Neural cell (in vitro differentiated cells): ENCODE results near the gene GRM1. TPM values are rescaled to one million over a fixed set of nuclear protein-coding genes. Genes with fewer than 3 reads are reported as not detected.

ENCODE experiments used
- H2AFZ ChIP-seq: fragments of 200-600, 300-800 bp; sonication (generic), shearing (Covaris generic); 2 replicates; pipeline ENCODE4 v1.6.0; 2014; ENCODE audit warnings: low read depth, mild to moderate bottlenecking, antibody characterized with exemption, low read length, moderate library complexity
- H3F3A ChIP-seq: fragments of 200-600 bp; shearing (Covaris generic); 2 replicates; pipeline ENCODE4 v1.6.1; 2016; ENCODE audit warnings: mild to moderate bottlenecking, moderate library complexity, mixed read lengths, antibody characterized with exemption, low read length; ENCODE audit not compliant: insufficient read depth, poor library complexity, severe bottlenecking
- H3K27ac ChIP-seq: fragments of 200-600, 300-800 bp; sonication (generic), shearing (Covaris generic); 2 replicates; pipeline ENCODE4 v1.5.1; 2014; ENCODE audit warnings: mild to moderate bottlenecking, low read length, moderate library complexity
- H3K27me3 ChIP-seq: fragments of 300-800, 200-600 bp; sonication (generic), shearing (Covaris generic); 2 replicates; pipeline ENCODE4 v1.6.0; 2014; ENCODE audit warnings: mild to moderate bottlenecking, low read depth, low read length, moderate library complexity; ENCODE audit not compliant: insufficient read depth
- H3K36me3 ChIP-seq: fragments of 300-800, 200-600 bp; sonication (generic), shearing (Covaris generic); 2 replicates; pipeline ENCODE4 v1.5.1; 2014; ENCODE audit warnings: mild to moderate bottlenecking, antibody characterized with exemption, low read length, moderate library complexity; ENCODE audit not compliant: insufficient read depth
- H3K4me2 ChIP-seq: fragments of 300-800, 200-600 bp; sonication (generic), shearing (Covaris generic); 2 replicates; pipeline ENCODE4 v1.6.0; 2014; ENCODE audit warnings: mild to moderate bottlenecking, low read length
- H3K4me3 ChIP-seq: fragments of 300-800, 200-600 bp; sonication (generic), shearing (Covaris generic); 2 replicates; pipeline ENCODE4 v1.5.1; 2014; ENCODE audit warnings: mild to moderate bottlenecking, low read length, moderate library complexity
- H3K79me2 ChIP-seq: fragments of 200-600 bp; shearing (Covaris generic); replicated peaks from 2 replicates; pipeline ENCODE4 v1.6.0; 2014; ENCODE audit warnings: mild to moderate bottlenecking, low read length, moderate library complexity; ENCODE audit not compliant: insufficient read depth
- H3K9ac ChIP-seq: fragments of 300-800, 200-600 bp; sonication (generic), shearing (Covaris generic); 2 replicates; pipeline ENCODE4 v1.6.1; 2016; ENCODE audit warnings: mild to moderate bottlenecking, low read length, mixed read lengths
- H3K9me2 ChIP-seq: fragments of 200-600 bp; shearing (Covaris generic); 2 replicates; pipeline ENCODE4 v1.6.1; 2016; ENCODE audit warnings: mild to moderate bottlenecking, low read length, mixed read lengths; ENCODE audit not compliant: insufficient read depth
- H3K9me3 ChIP-seq: fragments of 200-600, 300-800 bp; sonication (generic), shearing (Covaris generic); 2 replicates; pipeline ENCODE4 v1.6.1; 2016; ENCODE audit warnings: mild to moderate bottlenecking, mixed run types, low read length, moderate library complexity, mixed read lengths
- H4K20me1 ChIP-seq: fragments of 200-600 bp; shearing (Covaris generic); 2 replicates; pipeline ENCODE4 v1.6.1; 2016; ENCODE audit warnings: mild to moderate bottlenecking, mixed run types; ENCODE audit not compliant: insufficient read depth
- EP300 ChIP-seq: fragments of 450-650 bp; conservative IDR thresholded peaks from 2 replicates; pipeline ENCODE4 v1.6.1; 2014; ENCODE audit warnings: antibody characterized with exemption, mild to moderate bottlenecking, moderate library complexity; ENCODE audit not compliant: poor library complexity, severe bottlenecking
- EZH2 ChIP-seq: fragments of 200-600, 300-800 bp; shearing (Covaris generic), sonication (generic); IDR thresholded peaks from 2 replicates; pipeline ENCODE4 v1.6.1; 2014; ENCODE audit warnings: antibody characterized with exemption, low read length, borderline replicate concordance, mild to moderate bottlenecking; ENCODE audit not compliant: insufficient read depth, poor library complexity, severe bottlenecking
- MXI1 ChIP-seq: fragments of 450-650 bp; conservative IDR thresholded peaks from 2 replicates; pipeline ENCODE4 v1.6.1; 2014; ENCODE audit warnings: antibody characterized with exemption, mild to moderate bottlenecking; ENCODE audit not compliant: poor library complexity, severe bottlenecking
- POLR2AphosphoS5 ChIP-seq: IDR thresholded peaks from 2 replicates; pipeline ENCODE4 v1.6.1; 2012
- RAD21 ChIP-seq: fragments of 450-650 bp; conservative IDR thresholded peaks from 2 replicates; pipeline ENCODE4 v1.6.1; 2014; ENCODE audit warnings: antibody characterized with exemption, mild to moderate bottlenecking, moderate library complexity
- SMC3 ChIP-seq: fragments of 450-650 bp; conservative IDR thresholded peaks from 2 replicates; pipeline ENCODE4 v1.6.1; 2014; ENCODE audit warnings: antibody characterized with exemption, mild to moderate bottlenecking, moderate library complexity; ENCODE audit not compliant: poor library complexity
- TAF1 ChIP-seq: IDR thresholded peaks from 2 replicates; pipeline ENCODE4 v1.6.1; 2012; ENCODE audit warnings: low read depth
- polyA plus RNA-seq: library from polyadenylated mRNA; depleted of rRNA; stranded (reverse); fragments of >200 nt; gene quantifications from 2 replicates; pipeline ENCODE4 v1.2.3, GENCODE V29; 2014
- TF ChIP-seq, protein P1 (sequence below): fragments of 450-650 bp; IDR thresholded peaks from 2 replicates; pipeline ENCODE4 v1.5.1; 2014; ENCODE audit warnings: antibody characterized with exemption, mild to moderate bottlenecking, moderate library complexity; ENCODE audit not compliant: poor library complexity, severe bottlenecking
- TF ChIP-seq, protein P2 (sequence below): IDR thresholded peaks from 2 replicates; pipeline ENCODE4 v1.6.1; 2012; ENCODE audit warnings: borderline replicate concordance

Gene GRM1
- polyA plus RNA-seq, 1 donor from 2014 or later, result 2.9 TPM

DNA sequence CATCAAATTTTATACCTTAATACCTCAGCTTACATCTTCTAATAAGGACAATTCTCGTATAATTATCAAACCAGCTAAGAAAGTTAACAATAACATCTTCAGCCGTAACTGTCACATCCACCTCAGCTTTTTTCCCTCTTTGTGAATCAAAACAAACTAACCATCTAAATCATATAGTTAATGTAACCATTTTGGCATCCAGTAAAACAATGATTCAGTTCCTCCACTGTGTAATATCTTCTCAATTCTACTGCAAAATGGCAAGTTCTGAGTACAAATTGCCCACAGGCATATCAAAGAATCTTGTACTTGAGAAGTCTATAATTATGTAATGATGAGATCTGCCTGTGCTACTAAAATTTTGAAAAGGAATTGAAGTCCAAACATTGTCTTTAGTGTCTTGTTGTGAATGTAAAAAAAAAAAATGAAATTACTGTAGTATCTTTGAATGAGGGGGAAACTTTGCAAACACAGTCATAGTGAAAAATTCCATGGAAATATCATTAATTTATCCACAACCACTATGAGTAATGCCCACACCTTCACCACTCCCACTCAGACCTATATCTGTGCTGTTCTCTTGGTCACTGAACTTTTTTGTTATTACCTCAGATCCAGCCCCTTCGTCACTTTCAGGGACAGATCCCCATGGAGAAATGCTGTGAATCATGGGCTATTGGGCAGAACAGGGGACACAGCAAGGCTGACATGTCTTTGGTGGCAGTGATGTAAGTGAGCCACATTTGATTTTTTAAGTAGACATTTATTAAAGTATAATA, 336.1 kb downstream of the GRM1 start:
- Histone ChIP-seq H3K27me3 (no peaks in the 10 kb centered on the region), H3K36me3 (no peaks in the 10 kb centered on the region), H3K27ac (no peak overlapping the region), H3K79me2 (no peaks in the 10 kb centered on the region), H3K4me3 (no peak overlapping the region), H3K4me2 (no peak overlapping the region), H3F3A (no peaks in the 10 kb centered on the region), H4K20me1 (no peaks in the 10 kb centered on the region), H3K9me3 (no peaks in the 10 kb centered on the region), H2AFZ (no peak overlapping the region), H3K9me2 (no peaks in the 10 kb centered on the region), H3K9ac (no peak overlapping the region)
- TF ChIP-seq, protein P1, sequence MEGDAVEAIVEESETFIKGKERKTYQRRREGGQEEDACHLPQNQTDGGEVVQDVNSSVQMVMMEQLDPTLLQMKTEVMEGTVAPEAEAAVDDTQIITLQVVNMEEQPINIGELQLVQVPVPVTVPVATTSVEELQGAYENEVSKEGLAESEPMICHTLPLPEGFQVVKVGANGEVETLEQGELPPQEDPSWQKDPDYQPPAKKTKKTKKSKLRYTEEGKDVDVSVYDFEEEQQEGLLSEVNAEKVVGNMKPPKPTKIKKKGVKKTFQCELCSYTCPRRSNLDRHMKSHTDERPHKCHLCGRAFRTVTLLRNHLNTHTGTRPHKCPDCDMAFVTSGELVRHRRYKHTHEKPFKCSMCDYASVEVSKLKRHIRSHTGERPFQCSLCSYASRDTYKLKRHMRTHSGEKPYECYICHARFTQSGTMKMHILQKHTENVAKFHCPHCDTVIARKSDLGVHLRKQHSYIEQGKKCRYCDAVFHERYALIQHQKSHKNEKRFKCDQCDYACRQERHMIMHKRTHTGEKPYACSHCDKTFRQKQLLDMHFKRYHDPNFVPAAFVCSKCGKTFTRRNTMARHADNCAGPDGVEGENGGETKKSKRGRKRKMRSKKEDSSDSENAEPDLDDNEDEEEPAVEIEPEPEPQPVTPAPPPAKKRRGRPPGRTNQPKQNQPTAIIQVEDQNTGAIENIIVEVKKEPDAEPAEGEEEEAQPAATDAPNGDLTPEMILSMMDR, result no peak
- TF ChIP-seq TAF1, result no peak
- no peak for TF ChIP-seq EP300
- no peak for TF ChIP-seq SMC3
- no peak for TF ChIP-seq POLR2AphosphoS5
- TF ChIP-seq, protein P2, sequence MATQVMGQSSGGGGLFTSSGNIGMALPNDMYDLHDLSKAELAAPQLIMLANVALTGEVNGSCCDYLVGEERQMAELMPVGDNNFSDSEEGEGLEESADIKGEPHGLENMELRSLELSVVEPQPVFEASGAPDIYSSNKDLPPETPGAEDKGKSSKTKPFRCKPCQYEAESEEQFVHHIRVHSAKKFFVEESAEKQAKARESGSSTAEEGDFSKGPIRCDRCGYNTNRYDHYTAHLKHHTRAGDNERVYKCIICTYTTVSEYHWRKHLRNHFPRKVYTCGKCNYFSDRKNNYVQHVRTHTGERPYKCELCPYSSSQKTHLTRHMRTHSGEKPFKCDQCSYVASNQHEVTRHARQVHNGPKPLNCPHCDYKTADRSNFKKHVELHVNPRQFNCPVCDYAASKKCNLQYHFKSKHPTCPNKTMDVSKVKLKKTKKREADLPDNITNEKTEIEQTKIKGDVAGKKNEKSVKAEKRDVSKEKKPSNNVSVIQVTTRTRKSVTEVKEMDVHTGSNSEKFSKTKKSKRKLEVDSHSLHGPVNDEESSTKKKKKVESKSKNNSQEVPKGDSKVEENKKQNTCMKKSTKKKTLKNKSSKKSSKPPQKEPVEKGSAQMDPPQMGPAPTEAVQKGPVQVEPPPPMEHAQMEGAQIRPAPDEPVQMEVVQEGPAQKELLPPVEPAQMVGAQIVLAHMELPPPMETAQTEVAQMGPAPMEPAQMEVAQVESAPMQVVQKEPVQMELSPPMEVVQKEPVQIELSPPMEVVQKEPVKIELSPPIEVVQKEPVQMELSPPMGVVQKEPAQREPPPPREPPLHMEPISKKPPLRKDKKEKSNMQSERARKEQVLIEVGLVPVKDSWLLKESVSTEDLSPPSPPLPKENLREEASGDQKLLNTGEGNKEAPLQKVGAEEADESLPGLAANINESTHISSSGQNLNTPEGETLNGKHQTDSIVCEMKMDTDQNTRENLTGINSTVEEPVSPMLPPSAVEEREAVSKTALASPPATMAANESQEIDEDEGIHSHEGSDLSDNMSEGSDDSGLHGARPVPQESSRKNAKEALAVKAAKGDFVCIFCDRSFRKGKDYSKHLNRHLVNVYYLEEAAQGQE, result no peak
- TF ChIP-seq EZH2, result no peak
- TF ChIP-seq RAD21, result no peak
- TF ChIP-seq MXI1, result no peak

DNA sequence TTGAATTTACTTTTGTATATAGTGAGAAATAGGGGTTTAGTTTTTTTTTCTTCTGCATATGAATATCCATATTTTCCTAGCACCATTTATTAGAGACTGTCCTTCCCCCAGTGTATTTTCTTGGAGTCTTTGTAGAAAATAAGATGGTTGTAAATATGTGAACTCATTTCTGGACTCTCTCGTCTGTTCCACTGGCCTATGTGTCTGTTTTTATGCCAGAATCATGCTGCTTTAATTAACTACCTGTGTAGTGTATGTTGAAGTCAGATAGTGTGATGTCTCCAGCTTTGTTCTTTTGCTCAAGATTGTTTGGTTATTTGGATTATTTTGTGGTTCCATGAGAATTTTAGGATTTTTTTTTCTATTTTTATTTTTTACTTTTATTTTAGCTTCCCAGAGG, 338.2 kb downstream of the GRM1 start:
- Histone ChIP-seq H3K9ac (no peak overlapping the region), H3K27ac (no peak overlapping the region), H3K9me2 (no peaks in the 10 kb centered on the region)

More for the DNA sequence above, 338.2 kb downstream of the GRM1 start:
- Histone ChIP-seq H3F3A (no peaks in the 10 kb centered on the region), H3K4me3 (no peak overlapping the region), H4K20me1 (no peaks in the 10 kb centered on the region), H2AFZ (no peak overlapping the region), H3K4me2 (no peak overlapping the region), H3K36me3 (no peaks in the 10 kb centered on the region), H3K27me3 (no peaks in the 10 kb centered on the region), H3K79me2 (no peaks in the 10 kb centered on the region), H3K9me3 (no peaks in the 10 kb centered on the region)
- TF ChIP-seq EP300 (no peak), TAF1 (no peak), RAD21 (no peak), SMC3 (no peak), POLR2AphosphoS5 (no peak), MXI1 (no peak), EZH2 (no peak)
- TF ChIP-seq, protein P2, result no peak
- TF ChIP-seq, protein P1, result no peak
